GM12878 (cell line): ENCODE results near the gene BSND.

ENCODE experiments used
- BRCA1 ChIP-seq: IDR thresholded peaks from 2 replicates; pipeline ENCODE4 v1.6.1; 2011; ENCODE audit warnings: low read depth, low read length, improper control_type of control experiment
- CEBPB ChIP-seq, 2 experiments: fragments of 150-350 bp in 1 of 2; IDR thresholded peaks; 2 replicates each; pipeline ENCODE4 v1.6.1; 2012 to 2014; ENCODE audit warnings: low read depth in 2 of 2, low read length in 2 of 2, borderline replicate concordance in 1 of 2, inconsistent platforms in 1 of 2
- CHD1 ChIP-seq: IDR thresholded peaks from 2 replicates; pipeline ENCODE4 v1.6.1; 2012; ENCODE audit warnings: low read depth, low read length, improper control_type of control experiment
- NFYA ChIP-seq: IDR thresholded peaks from 2 replicates; pipeline ENCODE4 v1.6.1; 2011; ENCODE audit warnings: low read depth, mild to moderate bottlenecking, low read length, improper control_type of control experiment, borderline replicate concordance
- POLR2A ChIP-seq: IDR thresholded peaks from 2 replicates; pipeline ENCODE4 v1.6.1; 2011; ENCODE audit warnings: low read depth, mild to moderate bottlenecking, low read length
- TARDBP ChIP-seq: IDR thresholded peaks from 2 replicates; pipeline ENCODE4 v1.6.1; 2016; ENCODE audit warnings: borderline replicate concordance
- ZNF24 ChIP-seq: fragments of 450-650 bp; IDR thresholded peaks from 2 replicates; pipeline ENCODE4 v1.6.1; 2017; ENCODE audit warnings: antibody characterized with exemption, mild to moderate bottlenecking
- TF ChIP-seq, protein P1 (sequence below): fragments of 450-650 bp; IDR thresholded peaks from 2 replicates; pipeline ENCODE4 v1.6.1; 2018; ENCODE audit warnings: borderline replicate concordance, mild to moderate bottlenecking; ENCODE audit not compliant: partially characterized antibody

DNA sequence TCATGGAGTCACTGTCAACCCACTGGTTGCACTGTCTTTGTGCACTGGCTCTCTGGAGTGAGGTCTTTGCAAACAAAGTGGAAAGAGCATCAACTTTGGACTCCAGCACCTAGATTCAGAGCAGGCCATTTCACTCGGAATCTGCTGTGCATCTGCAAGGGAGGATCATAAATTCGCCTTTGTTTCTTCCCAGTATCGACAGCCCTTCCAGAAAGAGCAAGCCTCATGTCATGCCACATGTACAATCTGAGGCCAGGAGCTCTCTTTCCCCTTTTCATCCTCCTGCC lies 39.8 kb downstream of the BSND start:
- TF ChIP-seq ZNF24 (no peak), CHD1 (no peak), POLR2A (no peak), TARDBP (no peak), NFYA (no peak), CEBPB (IDR thresholded peaks at IDR 0.05; ENCODE audit: borderline replicate concordance in 1 of 2, low read depth in 2 of 2, low read length in 2 of 2) (no peak), BRCA1 (no peak)
- TF ChIP-seq, protein P1, sequence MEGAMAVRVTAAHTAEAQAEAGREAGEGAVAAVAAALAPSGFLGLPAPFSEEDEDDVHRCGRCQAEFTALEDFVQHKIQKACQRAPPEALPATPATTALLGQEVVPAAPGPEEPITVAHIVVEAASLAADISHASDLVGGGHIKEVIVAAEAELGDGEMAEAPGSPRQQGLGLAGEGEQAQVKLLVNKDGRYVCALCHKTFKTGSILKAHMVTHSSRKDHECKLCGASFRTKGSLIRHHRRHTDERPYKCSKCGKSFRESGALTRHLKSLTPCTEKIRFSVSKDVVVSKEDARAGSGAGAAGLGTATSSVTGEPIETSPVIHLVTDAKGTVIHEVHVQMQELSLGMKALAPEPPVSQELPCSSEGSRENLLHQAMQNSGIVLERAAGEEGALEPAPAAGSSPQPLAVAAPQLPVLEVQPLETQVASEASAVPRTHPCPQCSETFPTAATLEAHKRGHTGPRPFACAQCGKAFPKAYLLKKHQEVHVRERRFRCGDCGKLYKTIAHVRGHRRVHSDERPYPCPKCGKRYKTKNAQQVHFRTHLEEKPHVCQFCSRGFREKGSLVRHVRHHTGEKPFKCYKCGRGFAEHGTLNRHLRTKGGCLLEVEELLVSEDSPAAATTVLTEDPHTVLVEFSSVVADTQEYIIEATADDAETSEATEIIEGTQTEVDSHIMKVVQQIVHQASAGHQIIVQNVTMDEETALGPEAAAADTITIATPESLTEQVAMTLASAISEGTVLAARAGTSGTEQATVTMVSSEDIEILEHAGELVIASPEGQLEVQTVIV = no peak
